22Rv1 (cell line): ENCODE results near the gene GOLGA7B.

Experiments
- H3K27ac ChIP-seq: fragments of 450-650 bp; 2 replicates; pipeline ENCODE4 v1.5.1; 2017
- CTCF ChIP-seq: fragments of 450-650 bp; IDR thresholded peaks from 2 replicates; pipeline ENCODE4 v1.5.1; 2017; ENCODE audit warnings: mild to moderate bottlenecking
- ZFX ChIP-seq: fragments of 450-650 bp; IDR thresholded peaks from 2 replicates; pipeline ENCODE4 v1.6.1; 2017; ENCODE audit warnings: antibody characterized with exemption, borderline replicate concordance

The GOLGA7B gene

GRCh38 chr10:97861097-97861750, 11.6 kb downstream of the GOLGA7B start:
- TF ChIP-seq ZFX (no peak), CTCF (no peak)
- H3K27ac ChIP-seq = no peak overlapping the region

- TF ChIP-seq ZFX (no peak), CTCF (no peak)
- no peak overlapping the region for H3K27ac ChIP-seq
Observed at GRCh38 chr10:97861924-97862323, 12.3 kb downstream of the GOLGA7B start.

GRCh38 chr10:97863808-97864207, 14.2 kb downstream of the GOLGA7B start:
- H3K27ac ChIP-seq = no peak overlapping the region
- TF ChIP-seq ZFX = no peak
- TF ChIP-seq CTCF = no peak

- no peak overlapping the region for H3K27ac ChIP-seq
- TF ChIP-seq CTCF = no peak
- TF ChIP-seq ZFX = no peak
Observed at GRCh38 chr10:97865488-97865887, 15.8 kb downstream of the GOLGA7B start.

- H3K27ac ChIP-seq = no peak overlapping the region
- no peak for TF ChIP-seq ZFX
- TF ChIP-seq CTCF = no peak
Observed at GRCh38 chr10:97866524-97867219, 17.0 kb downstream of the GOLGA7B start.

GRCh38 chr10:97867220-97867800, 17.7 kb downstream of the GOLGA7B start:
- no peak overlapping the region for H3K27ac ChIP-seq
- TF ChIP-seq ZFX (no peak), CTCF (no peak)

GRCh38 chr10:97868134-97868685, 18.6 kb downstream of the GOLGA7B start:
- TF ChIP-seq ZFX = no peak
- TF ChIP-seq CTCF = no peak

More at GRCh38 chr10:97868134-97868685, 18.6 kb downstream of the GOLGA7B start:
- no peak overlapping the region for H3K27ac ChIP-seq
